Body of pancreas (tissue), 4 donors: ENCODE results near the gene KLC4.

Experiments
- POLR2A ChIP-seq, 3 donors: fragments of 450-650 bp; IDR thresholded peaks; one replicate each; pipeline ENCODE4 v1.6.1; 2016; ENCODE audit warnings: antibody characterized with exemption in 3 of 3, mild to moderate bottlenecking in 2 of 3
- TF ChIP-seq, protein P1 (sequence below), 7 experiments: fragments of 450-650 bp in 4 of 7; fragments of 200-600 bp in 3 of 7; sonication (generic) in 3 of 7; IDR thresholded peaks; one replicate each; pipeline ENCODE4 v1.5.1; 2016 to 2019; ENCODE audit warnings: antibody characterized with exemption in 7 of 7

DNA sequence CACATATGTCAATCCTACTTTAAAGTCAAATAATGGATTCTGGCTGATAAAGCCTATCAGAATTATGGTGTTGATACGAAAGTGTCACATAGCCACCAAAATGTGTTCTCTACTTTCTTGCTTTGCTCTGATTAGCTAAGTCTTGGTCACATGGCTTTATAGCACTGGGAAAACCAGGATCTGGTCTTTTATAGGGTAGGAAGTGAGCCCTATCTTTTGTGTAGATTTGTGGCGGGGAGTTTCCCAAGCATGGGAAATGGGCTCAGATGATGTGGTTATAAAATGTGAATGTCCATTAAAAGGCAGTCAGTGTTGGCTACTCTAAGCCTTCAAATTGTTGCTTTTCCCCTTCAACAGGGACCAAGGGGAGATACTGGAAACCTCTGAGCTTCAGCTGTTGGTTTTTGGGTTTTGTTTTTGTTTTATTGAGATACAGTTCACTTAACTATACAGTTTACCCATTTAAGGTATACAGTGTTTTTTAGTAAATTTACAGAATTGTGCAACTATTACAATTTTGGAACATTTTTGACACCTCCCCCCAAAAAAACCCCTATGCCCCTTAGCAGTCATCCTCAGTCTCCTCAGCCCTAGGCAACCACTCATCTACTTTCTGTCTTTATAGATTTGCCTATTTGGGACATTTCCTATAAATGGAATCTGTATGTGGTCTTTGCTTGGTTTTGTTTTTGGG is 25.8 kb upstream of the KLC4 start:
- no peak for TF ChIP-seq POLR2A (IDR thresholded peaks at IDR 0.05)
- TF ChIP-seq, protein P1, sequence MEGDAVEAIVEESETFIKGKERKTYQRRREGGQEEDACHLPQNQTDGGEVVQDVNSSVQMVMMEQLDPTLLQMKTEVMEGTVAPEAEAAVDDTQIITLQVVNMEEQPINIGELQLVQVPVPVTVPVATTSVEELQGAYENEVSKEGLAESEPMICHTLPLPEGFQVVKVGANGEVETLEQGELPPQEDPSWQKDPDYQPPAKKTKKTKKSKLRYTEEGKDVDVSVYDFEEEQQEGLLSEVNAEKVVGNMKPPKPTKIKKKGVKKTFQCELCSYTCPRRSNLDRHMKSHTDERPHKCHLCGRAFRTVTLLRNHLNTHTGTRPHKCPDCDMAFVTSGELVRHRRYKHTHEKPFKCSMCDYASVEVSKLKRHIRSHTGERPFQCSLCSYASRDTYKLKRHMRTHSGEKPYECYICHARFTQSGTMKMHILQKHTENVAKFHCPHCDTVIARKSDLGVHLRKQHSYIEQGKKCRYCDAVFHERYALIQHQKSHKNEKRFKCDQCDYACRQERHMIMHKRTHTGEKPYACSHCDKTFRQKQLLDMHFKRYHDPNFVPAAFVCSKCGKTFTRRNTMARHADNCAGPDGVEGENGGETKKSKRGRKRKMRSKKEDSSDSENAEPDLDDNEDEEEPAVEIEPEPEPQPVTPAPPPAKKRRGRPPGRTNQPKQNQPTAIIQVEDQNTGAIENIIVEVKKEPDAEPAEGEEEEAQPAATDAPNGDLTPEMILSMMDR (IDR thresholded peaks at IDR 0.05): no peak
